Measurements from ENCODE around the gene HES1.

The HES1 gene

GRCh38 chr3:194163697-194164096, 27.7 kb downstream of the HES1 start:
- no peak overlapping the region for H3K9ac ChIP-seq
- H3K27me3 ChIP-seq (ENCODE audit: control insufficient read depth, insufficient read depth, low read length): no peaks in the 10 kb centered on the region
- H3K79me2 ChIP-seq: no peaks in the 10 kb centered on the region
- peaks cover 96% of the 10 kb centered on the region for H3K4me1 ChIP-seq
- H3K27ac ChIP-seq: no peak overlapping the region
- no peak for TF ChIP-seq CTCF (IDR thresholded peaks at IDR 0.05)
- no peak overlapping the region for H3K4me3 ChIP-seq (ENCODE audit: low read depth, low read length)
- H2AFZ ChIP-seq: peak overlapping the region; percentile 16
- no peaks in the 10 kb centered on the region for H3K36me3 ChIP-seq (ENCODE audit: control insufficient read depth, insufficient read depth, low read length)
- H3K4me2 ChIP-seq (ENCODE audit: low read length): no peak overlapping the region
- H3K9me3 ChIP-seq (ENCODE audit: control insufficient read depth, low read length): no peaks in the 10 kb centered on the region

GRCh38 chr3:194164861-194165260, 28.9 kb downstream of the HES1 start:
- H3K79me2 ChIP-seq: no peaks in the 10 kb centered on the region
- no peak overlapping the region for H3K9ac ChIP-seq
- H3K27ac ChIP-seq: no peak overlapping the region
- no peak overlapping the region for H3K4me2 ChIP-seq (ENCODE audit: low read length)
- no peaks in the 10 kb centered on the region for H3K9me3 ChIP-seq (ENCODE audit: control insufficient read depth, low read length)
- no peaks in the 10 kb centered on the region for H3K27me3 ChIP-seq (ENCODE audit: control insufficient read depth, insufficient read depth, low read length)
- peaks cover 95% of the 10 kb centered on the region for H3K4me1 ChIP-seq
- TF ChIP-seq CTCF (IDR thresholded peaks at IDR 0.05): no peak
- H2AFZ ChIP-seq: no peak overlapping the region
- no peak overlapping the region for H3K4me3 ChIP-seq (ENCODE audit: low read depth, low read length)
- H3K36me3 ChIP-seq (ENCODE audit: control insufficient read depth, insufficient read depth, low read length): no peaks in the 10 kb centered on the region

- H3K4me1 ChIP-seq: peaks cover 95% of the 10 kb centered on the region
- H3K4me2 ChIP-seq (ENCODE audit: low read length): no peak overlapping the region
These were observed 29.5 kb downstream of the HES1 start for GRCh38 chr3:194165271-194166018.

GRCh38 chr3:194166682-194167479, 30.9 kb downstream of the HES1 start:
- no peaks in the 10 kb centered on the region for H3K27me3 ChIP-seq (ENCODE audit: control insufficient read depth, insufficient read depth, low read length)
- no peaks in the 10 kb centered on the region for H3K9me3 ChIP-seq (ENCODE audit: control insufficient read depth, low read length)
- no peaks in the 10 kb centered on the region for H3K79me2 ChIP-seq
- peak overlapping the region; percentile 54 for H2AFZ ChIP-seq
- peak overlapping the region; percentile 15 for H3K4me3 ChIP-seq (ENCODE audit: low read depth, low read length)
- no peak overlapping the region for H3K9ac ChIP-seq
- peak overlapping the region; percentile 52 for H3K4me2 ChIP-seq (ENCODE audit: low read length)
- peaks cover 92% of the 10 kb centered on the region for H3K4me1 ChIP-seq
- TF ChIP-seq CTCF (IDR thresholded peaks at IDR 0.05): no peak
- no peaks in the 10 kb centered on the region for H3K36me3 ChIP-seq (ENCODE audit: control insufficient read depth, insufficient read depth, low read length)
- peak overlapping the region; percentile 97 for H3K27ac ChIP-seq

More at GRCh38 chr3:194165271-194166018, 29.5 kb downstream of the HES1 start:
- Histone ChIP-seq H3K79me2 (no peaks in the 10 kb centered on the region), H3K36me3 (ENCODE audit: control insufficient read depth, insufficient read depth, low read length) (no peaks in the 10 kb centered on the region), H3K9ac (no peak overlapping the region), H3K27me3 (ENCODE audit: control insufficient read depth, insufficient read depth, low read length) (no peaks in the 10 kb centered on the region), H3K9me3 (ENCODE audit: control insufficient read depth, low read length) (no peaks in the 10 kb centered on the region), H3K4me3 (ENCODE audit: low read depth, low read length) (no peak overlapping the region), H3K27ac (peak overlapping the region; percentile 97), H2AFZ (peak overlapping the region; percentile 5)
- TF ChIP-seq CTCF (IDR thresholded peaks at IDR 0.05): no peak
